Stimulated activated CD4-positive, alpha-beta T cell treated with anti-CD3 and anti-CD28 coated beads, Interleukin-15, amount 100 ng/mL, for 1 hour (primary cell): ENCODE data around the gene FSIP1.

Experiments used
- DNase-seq, 2 donors: peaks; one replicate each; pipeline ENCODE4 v3.0.0-alpha.2; 2020; ENCODE audit warnings: low read depth in 1 of 2, low spot score in 1 of 2

The FSIP1 gene

DNA sequence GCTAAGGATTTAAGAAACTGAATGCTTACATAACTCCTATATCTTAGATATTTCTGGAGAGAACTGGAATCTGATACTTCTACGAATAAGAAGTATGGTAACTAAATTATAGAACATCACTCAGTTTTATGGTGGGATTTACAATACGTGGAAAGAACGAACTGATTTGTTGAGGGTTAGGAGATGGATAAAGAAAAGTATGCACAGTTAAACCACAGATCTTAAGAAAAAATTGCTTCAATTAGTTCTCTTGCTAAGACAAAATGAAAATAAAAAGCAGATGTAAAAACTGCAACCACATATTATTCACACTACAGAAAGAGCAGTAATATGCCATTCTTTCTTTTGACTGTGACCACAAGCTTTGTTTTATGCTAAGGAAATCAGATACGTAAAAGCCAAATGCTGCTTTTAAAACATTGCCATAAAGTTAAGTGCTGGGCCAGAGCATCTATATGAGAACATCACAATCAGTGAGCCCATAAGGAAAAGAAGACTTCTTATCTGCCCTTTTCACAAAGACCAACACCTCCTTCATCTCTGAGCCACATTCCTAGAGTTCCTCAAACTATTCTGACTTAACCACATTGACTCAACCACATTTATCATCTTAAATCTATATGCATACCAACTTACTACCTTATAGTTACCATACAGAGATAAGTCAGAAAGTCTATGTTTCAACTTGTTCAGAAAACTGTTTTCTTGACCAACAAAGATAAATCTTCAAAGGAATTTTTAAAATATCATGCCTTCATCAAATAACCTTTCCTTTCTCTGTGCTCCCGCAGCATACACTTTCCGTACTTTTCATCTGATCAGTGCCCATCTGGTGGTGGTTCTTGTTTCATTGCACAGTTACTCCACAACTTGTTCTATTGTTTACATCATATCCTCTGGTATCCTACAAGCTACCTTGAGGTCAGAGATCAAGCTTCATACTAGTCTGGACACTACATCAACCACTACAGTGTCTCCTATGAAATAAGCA, 61.7 kb downstream of the FSIP1 start:
- DNase-seq: no peak

DNA sequence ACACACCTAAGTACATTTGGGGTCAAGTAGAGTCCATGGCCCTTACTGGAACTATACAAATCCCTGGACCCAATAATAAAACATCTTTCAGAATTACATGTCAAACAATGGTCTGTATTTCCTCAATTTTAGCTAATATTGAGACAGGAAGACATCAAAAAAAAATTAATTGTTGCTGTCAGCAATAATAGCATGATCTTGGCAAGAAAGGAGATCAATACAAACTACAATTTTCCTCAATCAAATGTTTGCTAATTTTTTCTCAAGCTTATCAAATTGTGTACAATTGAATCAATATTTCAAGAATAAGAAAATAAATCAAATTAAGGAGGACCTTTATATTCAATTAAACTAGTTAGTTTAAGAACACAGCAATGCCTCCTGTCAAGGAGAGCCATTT, 62.6 kb downstream of the FSIP1 start:
- no peak for DNase-seq

- no peak for DNase-seq
Observed at GRCh38 chr15:39719109-39719508, 63.5 kb downstream of the FSIP1 start.

- no peak for DNase-seq
Observed at GRCh38 chr15:39717134-39717533, 65.5 kb downstream of the FSIP1 start.

DNA sequence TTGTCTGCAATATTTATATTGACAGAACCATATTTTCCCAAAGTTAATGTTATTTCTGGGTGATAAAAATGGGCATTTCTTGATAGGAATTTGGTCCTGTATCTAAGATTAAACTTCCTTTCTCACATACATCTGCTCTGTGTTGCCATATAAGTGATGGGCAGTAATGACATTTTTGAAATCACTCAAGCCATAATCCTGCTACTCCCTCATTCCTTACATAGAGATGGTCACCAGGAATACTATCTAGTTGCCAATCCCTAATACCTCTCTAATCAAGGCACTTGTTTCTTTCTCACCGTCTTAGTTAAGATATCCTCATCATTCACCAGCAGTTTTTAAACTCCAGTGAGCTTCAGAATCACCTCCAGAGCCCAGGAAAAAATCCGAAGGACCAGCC, 68.4 kb downstream of the FSIP1 start:
- DNase-seq: no peak

DNA sequence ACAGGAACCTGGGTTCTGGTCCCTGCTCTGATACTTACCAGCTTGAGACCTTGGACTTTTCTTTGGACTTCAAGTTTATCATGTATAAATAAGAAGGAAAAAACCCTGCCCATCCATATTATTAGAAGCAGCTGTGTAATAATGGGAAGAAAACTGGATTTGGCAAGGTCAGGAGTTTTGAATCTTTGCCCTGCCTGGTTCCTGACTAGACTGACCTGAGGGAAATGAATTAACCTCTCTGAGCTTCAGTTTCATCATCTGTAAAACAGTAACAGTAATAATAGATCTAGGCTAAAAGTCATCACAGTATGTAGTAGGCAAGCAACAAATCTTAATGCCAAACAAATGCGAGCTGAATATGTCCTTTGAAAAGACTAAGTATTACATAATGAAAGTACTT, 68.8 kb downstream of the FSIP1 start:
- DNase-seq: no peak

DNA sequence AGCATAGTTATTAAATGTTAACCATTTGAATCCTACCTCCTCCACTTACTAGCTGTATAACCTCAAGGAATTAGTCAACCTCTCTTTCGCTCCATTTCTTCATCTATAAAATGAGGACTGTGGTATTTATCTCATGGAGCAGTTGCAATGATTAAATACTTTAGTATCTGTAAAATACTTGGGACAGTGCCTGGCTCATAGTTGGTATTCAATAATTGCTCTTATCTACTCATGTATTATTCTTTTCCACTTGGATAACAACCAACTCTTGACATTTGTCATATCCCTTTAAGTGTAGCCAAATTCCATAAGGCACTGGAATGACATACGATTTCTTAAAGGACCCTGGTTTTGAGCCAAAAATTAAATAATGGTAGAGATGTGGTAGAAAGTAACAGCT, 72.0 kb downstream of the FSIP1 start:
- DNase-seq: no peak

DNA sequence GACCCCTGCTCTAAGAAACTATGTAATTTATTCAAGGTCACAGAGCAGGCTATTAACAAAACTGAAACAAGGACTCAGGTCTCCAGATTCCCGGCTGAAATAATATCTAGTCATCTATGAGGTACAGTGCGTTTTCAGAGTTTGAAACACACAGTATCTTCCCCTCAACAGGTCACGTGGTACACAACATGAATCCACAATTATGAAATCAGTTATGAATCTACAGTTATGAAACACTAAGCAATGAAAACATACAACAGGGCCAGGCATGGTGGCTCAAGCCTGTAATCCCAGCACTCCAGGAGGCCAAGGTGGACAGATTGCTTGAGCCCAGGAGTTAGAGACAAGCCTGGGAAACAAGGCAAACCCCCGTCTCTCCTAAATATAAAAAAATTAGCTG, 72.7 kb downstream of the FSIP1 start:
- DNase-seq: no peak

DNA sequence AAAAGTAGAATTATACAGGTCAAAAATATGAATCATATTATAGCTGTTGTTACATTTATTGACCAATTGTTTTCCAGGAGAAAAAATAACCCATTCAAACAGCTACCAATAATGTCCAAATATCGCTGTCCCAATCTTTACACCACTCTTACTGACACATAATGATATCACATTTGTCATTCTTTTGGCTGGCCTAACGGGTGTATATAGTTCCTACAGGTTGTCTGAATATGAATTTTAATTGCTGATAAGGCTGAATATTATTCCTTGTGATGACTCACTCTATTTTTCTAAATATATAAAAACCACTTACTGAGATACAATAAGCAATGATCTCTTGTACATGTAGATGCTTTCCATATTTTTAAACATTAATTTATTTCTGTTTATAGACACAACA, 76.4 kb downstream of the FSIP1 start:
- DNase-seq: no peak

GRCh38 chr15:39704689-39705088, 78.0 kb downstream of the FSIP1 start:
- DNase-seq: no peak

- no peak for DNase-seq
Observed at GRCh38 chr15:39704235-39704634, 78.4 kb downstream of the FSIP1 start.

- DNase-seq: no peak
Observed at GRCh38 chr15:39701988-39702387, 80.7 kb downstream of the FSIP1 start.

DNA sequence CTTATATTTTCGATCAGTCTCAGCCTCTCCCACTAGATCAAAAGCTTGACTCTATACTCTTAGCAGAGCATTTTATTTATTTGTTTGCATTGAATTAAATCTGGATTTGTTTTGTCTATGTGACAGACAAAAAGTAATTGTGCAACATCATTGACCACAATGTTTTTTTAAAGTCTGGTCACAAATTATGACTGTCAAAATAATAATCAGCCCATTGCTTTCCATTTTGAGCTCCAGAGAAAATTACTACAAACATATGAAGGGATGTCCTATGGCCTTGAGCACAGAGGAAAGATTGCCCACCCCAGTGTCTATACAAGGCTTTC, 82.3 kb downstream of the FSIP1 start:
- no peak for DNase-seq

DNA sequence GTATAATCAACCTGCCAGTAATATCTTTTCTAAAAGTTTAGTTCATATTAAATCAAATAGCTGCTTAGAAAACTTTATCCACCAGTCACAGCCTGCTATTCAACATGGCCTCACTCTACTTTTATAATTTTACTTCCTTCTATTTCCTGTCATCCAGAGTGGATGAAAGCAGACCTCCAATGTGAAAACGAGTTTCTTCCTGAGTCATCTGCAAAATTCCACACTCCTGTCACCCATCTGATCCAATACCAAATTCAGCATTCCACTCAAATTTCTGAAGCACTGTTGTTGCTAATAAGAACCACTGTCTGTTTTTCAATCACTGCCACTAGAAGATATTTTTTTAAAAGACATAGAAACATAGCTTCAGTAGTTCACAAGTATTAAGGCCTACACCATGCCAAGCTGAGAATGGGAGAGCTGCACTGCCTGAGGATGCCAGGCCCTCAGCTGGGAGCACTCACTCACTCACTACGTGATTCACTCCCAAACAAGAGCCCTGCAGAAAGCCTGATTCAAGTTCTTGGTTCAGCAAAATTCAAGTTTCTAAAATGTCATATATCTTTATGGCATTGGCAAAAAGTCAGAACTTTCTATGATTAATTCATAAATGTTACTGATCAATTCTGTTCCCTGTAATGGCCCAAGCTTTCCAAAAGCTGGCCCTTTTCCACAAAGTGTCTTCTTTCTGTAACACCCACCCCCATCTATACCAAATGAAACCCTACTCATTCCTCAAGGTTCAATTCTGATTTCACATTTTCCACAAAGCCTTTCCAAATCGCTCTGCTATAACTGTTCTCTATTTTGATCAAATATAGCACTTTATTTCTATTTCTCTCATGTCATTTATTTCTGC, 82.9 kb downstream of the FSIP1 start:
- DNase-seq: no peak

DNA sequence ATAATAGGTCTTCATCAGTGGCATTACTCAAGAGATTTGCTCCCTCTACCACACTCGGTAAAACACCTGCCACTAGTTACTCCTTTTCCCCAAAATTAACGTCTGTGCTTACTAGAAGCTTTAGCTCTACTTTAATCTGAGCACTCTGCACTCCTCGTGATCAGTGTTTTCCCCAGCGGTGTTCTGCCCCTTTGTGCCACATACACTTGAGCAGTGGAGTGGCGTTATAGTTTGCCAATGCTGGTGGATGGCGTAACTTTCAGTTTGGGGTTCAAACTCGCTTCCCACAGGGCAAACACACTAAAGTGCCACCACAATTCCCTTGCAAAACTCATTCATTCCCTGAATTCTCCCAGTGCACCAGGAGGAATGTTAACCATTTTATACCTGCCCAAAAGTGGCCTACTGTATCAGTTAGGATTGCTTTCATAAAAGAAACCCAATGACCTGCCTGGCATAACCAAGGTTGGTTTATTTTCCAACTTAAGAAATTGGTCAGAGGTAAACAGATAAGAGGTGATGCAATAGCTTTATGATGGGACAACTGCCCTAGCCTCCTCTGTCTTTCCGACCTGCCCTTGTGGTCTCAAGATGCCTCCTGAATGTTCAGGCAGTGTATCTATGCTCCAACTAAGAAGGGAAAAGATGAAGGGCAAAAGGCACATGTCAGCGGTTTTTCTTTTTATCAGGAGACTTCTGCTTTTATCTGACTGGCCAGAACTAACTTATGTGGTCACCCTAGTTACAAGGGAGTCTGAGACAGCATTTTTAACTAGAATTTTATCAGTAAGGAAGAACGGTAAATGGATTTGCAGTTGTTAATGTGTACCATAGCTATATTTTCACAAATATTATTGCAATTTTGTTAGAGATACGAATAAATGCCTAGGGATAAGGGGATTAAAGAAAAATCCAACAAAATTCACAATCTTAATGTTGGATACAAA, 83.9 kb downstream of the FSIP1 start:
- no peak for DNase-seq

DNA sequence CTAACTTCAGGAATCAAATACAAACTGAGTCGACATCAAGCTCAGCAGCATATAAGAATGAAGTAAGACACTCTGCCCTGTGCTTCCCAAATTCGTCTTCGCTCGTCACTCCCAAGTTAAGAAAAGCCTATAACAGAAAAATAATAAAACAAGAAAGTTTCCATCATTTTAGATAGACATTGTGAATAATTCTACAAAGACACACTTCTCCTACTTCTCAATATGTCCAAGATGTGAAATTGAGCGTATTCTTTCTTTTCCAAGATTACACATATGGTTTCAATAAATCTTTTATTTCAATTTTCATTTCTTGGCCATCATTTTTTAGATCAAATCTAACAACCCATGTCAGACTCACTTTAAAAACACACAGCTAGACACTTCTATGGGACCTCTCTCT, 85.1 kb downstream of the FSIP1 start:
- DNase-seq: no peak

DNA sequence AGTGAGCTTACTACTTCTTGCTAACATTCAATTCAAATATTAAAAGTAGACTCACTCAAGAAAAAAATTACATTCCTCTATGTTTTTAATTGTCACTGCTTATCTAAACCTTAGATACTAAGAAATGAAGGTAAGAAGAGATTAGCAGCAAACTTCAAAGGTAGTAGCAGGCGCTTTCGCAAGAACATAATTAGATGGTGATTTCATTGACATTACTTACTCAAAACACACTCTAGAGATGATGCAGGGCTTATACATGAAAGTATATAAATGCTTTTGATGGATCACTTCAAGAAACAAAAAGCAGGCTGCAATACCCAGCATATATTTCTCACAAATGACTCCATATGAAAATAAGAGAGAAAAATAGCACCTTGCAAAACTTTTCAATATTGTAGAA, 86.8 kb downstream of the FSIP1 start:
- DNase-seq: no peak

DNA sequence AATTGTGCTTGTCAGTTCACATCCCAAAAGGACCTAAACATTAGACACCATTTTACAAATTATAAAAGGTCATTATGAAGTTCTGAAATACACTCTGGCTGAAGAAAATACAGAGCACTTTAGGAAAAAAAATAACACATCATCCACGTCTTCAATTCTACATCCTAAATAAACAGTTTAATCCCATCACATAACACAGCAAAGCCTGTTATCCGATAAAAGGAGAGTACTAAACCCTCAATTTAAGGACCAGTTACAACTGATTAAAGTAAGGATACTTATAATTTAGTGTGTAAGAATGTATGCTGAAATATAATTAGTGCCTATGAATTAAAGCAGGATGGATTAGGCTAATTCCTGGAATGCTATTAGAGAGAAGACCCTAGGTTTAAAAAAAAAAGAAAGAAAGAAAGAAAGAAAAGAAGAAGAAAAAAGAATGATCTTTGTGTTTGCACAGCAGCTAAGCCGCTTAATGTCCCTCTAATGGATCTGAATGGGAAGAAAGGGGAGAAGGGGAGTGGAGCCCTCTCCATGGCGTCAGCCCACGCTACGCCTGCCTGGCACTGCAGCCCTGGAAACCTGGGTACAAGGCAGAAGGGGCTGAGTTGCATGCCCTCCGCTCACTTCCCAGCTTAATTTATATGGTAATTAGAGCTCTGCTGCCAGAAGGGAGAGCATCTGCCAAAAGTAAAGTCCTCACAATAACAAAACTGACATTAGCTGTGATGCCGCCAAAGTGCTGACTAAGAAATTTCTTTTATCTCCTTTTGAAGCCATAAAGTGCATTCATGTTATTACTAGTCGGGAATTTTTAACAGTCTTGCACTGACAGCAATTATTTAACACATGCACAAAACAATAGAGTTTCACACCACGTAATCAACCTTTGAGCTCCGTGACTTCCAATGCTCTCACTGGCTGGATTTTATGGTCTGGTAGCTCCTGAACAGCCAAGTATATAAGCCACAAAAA, 90.0 kb downstream of the FSIP1 start:
- DNase-seq: no peak

GRCh38 chr15:39690881-39691634, 91.6 kb downstream of the FSIP1 start:
- no peak for DNase-seq
